Stimulated activated naive CD8-positive, alpha-beta T cell treated with anti-CD3 and anti-CD28 coated beads, Interleukin-15, Interleukin-2, amounts not matched to agents 100 U/mL and 50 U/mL, for 24 hours (primary cell): ENCODE measurements around the gene MLLT10.
"Not testable (repeated sequence)": the region's sequence is repeated elsewhere in the genome, so short reads cannot be mapped to it uniquely, and the experiment has no call there.

Source experiments
- ATAC-seq: fragments of 150-1000 bp; cut with Tn5 transposase; one replicate; pipeline ENCODE4 v1.10.0; 2021
- DNase-seq: peaks from one replicate; pipeline ENCODE4 v3.0.0; 2021

MLLT10 gene

GRCh38 chr10:21581421-21581834 lies 47.4 kb downstream of the MLLT10 start:
- ATAC-seq (peak; percentile 94), DNase-seq (peak; percentile 7)

DNA sequence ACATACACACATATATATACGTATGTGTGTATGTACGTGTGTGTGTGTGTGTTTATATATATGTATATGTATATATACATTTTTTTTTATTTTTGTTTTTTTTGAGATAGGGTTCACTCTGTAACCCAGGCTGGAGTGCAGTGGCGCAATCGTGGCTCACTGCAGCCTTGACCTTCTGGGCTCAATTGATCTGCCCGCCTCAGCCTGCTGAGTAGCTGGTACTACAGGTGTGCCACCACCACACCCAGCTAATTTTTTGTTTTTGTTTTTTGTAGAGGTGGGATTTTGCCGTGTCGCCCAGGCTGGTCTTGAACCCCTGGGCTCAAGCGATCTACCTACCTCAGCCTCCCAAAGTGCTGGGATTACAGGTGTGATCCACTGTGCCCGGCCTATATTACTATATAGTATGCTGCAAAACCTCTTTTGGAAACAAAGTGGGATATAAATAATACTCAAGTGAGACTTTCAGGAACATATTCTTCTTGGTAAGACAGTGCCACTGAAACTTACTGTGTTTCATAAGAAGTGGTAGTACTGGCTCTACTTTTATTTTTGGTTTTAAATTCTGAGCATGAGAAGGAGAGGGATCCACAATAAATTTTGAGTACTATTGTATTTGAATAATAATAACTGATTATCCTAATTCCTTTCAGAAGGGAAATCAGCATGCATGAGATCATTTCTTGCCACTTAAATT lies 51.0 kb downstream of the MLLT10 start:
- DNase-seq (no peak), ATAC-seq (no peak)

DNA sequence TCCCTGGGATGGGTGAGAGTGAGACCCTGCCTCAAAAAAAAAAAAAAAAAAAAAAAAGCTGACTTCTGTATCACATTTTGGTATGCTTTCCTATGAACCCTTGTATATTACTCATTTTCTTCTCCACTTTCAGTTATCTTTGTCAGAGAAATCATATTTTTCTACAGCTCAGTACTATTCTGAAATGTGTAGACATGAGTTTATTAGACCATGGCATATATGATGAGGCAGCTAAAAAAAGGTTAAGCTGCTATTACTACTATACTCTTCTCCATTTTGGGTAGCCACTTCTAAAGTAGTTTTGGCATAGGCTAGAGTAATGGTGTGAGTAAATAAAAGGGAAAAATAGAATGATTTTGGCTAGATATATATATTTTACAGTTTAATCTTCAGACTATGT lies 53.4 kb downstream of the MLLT10 start:
- no peak for ATAC-seq
- no peak for DNase-seq

GRCh38 chr10:21588159-21588558 lies 54.1 kb downstream of the MLLT10 start:
- DNase-seq, ATAC-seq: not testable (repeated sequence)

DNA sequence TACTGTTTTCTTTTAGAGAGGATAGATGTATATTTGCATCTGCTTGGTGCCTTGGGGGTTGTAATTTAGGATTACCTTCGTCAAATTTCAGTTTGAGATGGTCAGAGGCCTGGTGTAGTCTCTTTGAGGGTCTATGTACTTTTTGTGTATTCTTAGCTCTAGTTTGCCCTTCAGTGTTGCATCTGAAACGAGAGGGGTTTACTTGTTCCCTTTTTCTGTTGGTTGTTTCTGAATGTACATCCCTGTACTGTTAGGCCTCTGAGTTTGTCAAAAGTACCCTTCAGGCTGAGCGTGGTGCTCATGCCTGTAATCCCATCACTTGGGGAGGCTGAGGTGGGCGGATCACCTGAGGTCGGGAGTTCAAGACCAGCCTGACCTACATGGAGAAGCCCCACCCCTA lies 60.0 kb downstream of the MLLT10 start:
- no peak for DNase-seq
- ATAC-seq, result no peak

DNA sequence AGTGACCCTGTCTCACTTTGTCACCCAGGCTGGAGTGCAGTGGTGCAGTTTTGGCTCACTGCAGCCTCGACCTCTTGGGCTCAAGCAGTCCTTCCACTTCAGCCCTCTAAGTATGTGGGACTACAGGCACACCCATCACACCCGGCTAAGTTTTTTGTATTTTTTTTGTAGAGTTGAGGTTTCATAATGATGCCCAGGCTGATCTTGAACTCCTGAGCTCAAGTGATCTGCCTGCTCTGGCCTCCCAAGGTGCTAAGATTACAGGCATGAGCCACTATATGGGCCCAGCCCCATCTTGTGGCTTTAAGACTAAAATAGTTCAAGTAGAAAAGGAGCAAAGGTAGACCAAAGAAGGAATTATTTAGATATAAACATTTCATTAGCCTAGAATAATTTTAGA lies 65.5 kb downstream of the MLLT10 start:
- DNase-seq, result no peak
- ATAC-seq, result no peak

GRCh38 chr10:21600804-21601433 lies 66.9 kb downstream of the MLLT10 start:
- DNase-seq, result no peak

DNA sequence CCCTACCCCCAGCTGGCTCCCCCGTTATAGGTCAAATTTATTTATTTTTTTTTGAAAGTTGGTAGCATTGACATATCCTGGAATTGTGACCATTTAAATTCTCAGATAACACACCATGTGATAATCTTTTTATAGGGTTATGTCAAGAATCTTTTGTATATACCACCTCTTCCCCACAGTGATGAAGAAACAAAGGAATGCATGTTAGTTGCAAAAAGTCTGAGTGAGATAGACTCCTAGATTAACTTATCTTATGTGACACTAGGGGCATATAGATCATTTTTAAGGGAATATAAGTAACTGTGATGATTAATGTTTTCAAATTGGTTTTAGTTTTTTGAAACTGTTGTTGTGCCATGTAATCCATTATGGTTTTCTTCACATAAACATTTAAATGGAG lies 68.3 kb downstream of the MLLT10 start:
- ATAC-seq (no peak), DNase-seq (no peak)

More at GRCh38 chr10:21600804-21601433, 66.9 kb downstream of the MLLT10 start:
- no peak for ATAC-seq

DNA sequence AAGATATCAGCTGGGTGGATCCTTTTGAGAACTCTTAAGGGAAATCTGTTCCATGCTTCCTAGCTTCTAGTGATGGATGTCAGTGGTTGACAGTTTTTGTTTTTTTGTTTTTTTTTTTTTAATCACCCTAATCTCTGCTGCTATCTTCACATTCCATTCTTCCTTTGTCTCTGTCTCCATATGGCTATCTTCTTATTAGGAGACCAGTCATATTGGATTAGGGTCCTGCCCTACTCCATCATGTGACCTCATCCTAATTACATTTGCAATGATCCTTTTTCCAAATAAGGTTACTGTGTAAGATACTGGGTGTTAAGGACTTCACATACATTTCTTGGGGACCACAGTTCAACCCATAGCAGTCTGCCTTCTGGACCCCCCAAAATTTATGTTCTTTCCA lies 69.7 kb downstream of the MLLT10 start:
- DNase-seq, result no peak
- ATAC-seq, result no peak

DNA sequence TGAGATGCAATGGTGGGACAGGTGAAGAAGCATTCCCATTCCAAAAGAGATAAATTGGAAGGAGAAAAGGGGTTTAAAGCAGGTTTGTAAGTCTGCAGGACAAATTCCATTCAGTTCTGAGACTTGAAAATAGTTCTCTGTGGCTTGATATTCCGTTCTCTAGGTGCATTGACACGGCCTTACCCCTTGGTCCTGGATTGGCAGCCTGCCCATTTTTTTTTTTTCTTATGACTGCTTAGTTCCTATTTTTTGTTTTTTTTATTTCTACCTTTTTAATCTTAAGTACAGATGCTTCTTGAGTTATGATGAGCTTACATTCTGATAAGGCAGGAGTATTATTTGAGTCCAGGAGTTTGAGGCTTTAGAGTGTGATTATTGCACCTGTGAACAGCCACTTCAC lies 70.6 kb downstream of the MLLT10 start:
- DNase-seq, result no peak

GRCh38 chr10:21607907-21608306 lies 73.9 kb downstream of the MLLT10 start:
- no peak for ATAC-seq
- DNase-seq, result no peak

More for the DNA sequence above, 70.6 kb downstream of the MLLT10 start:
- ATAC-seq, result no peak

DNA sequence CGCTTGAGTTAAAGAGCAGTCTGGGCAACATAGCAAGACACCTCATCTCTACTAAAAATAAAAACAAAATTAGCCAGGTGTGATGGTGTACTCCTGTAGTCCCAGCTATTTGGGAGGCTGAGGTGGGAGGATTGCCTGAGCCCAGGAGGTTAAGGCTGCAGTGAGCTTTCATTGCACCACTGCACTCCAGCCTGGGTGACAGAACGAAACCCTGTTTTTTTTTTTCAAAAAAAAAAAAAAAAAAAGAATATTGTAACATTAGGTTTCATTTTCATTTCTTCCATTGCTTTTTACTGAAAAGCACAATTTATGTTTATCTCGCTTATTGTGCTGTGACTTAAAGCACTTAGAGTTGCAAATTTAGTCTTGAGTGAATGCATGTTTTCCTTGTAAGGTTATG lies 80.0 kb downstream of the MLLT10 start:
- ATAC-seq, result no peak
- no peak for DNase-seq

DNA sequence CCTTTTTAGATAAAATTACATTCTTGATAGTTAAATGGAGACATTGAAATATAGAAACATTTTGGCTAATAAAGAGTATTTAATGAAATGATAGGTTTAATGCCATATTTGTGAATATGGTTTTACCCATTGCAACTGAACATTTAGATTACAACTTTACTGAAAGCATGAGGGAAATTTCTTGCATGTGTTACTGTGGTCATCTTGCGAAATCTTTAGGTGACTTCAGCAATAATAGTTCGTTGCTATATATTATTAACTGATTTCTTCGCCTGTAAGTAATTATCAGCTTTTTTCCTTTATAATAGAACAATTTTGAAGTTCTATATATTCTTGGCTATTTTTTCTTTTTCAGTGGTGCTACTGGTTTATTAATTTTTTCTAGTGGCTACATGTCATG lies 83.2 kb downstream of the MLLT10 start:
- DNase-seq (no peak), ATAC-seq (no peak)

DNA sequence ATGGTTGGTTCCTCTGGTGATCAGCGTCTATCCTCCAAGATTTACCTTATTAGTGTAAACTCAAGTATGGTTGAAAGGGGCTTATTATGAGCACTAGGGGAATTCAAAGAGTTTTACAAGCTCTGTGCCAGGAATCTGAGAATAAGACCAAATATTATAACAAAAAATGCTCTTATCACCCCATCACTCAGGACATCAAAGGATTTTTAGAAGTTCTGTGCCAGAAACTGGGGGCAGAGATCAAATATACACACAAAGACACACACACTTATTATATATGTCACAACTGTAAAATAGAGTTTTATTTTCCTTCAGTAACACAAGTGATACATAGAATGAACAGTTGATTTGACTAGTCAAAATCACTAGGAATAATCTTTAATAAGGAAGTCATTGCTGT lies 89.3 kb downstream of the MLLT10 start:
- no peak for ATAC-seq

GRCh38 chr10:21624421-21624820 lies 90.4 kb downstream of the MLLT10 start:
- DNase-seq, ATAC-seq: not testable (repeated sequence)

More for the DNA sequence above, 89.3 kb downstream of the MLLT10 start:
- DNase-seq, result no peak

- ATAC-seq (no peak), DNase-seq (no peak)
These were observed 90.9 kb downstream of the MLLT10 start for GRCh38 chr10:21624951-21625350.

GRCh38 chr10:21625623-21626229 lies 91.7 kb downstream of the MLLT10 start:
- DNase-seq, result no peak
- ATAC-seq, result no peak

DNA sequence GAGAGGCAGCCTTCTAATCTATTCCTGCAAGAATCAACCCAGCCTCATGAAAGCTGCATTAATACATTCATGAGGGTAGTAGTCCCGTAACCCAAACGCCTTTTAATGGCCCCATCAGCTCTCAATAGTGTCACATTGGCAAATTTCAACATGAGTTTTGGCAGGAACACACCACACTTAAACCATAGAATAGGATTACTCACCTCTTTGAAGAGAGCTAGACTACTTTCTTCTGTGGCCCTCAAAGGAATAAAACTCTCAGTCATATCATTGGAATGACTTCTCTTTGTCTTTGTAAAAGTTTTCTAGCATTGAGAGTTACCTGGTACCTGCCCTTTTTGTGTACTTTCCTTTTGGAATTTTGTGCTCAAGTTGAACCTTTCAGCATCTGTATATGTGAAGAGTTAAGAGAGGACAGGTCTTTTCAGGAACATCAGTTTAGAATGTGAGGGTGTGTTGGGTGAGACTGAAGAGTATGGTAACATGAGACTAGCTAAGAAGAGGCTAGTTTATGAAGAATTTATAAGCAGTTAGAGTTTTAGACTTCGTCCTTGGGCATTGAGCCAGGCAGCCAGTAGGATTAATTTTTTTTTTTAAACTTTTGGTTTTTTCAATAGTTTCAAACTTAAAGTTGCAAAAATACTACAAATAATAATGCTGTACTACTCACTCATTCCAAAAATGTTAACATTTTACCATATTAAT lies 92.6 kb downstream of the MLLT10 start:
- DNase-seq (no peak), ATAC-seq (no peak)

DNA sequence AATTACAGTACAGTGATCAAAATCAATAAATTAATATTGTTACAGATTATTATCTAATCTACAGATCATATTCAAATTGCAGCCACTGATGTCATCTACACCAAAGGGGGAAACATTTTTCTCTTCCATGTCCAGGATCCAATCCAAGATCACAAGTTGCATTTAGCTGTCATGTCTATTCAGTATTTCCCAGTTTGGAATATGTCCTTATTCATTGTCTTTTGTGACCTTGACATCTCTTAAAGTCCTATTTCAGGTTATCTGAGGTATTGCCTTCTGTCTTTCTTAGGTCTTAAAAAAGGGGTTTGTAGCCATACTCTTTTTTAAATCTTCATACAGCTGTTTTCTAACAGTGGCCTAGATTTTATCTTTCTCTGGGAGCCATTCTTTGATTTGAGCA lies 93.3 kb downstream of the MLLT10 start:
- ATAC-seq (no peak), DNase-seq (no peak)

DNA sequence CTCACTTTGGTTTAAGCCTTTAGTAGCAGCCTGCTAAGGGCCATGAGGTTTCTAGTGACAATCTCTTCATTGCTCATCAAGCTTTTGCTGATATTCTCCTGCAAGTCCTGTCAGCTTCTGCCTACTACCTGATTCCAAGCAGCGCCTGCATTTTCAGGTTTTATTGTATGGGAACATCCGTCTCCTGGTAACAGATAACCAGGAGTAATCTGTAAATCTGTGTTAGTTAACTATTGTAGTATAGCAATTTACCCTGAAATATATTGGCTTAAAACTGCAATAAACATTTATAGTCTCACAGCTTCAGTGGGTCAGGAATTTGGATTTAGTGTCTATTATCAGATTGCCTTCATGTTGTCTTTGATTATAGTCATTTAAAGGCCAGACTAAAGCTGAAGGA lies 94.0 kb downstream of the MLLT10 start:
- ATAC-seq, result no peak
- DNase-seq, result no peak

- ATAC-seq, DNase-seq: not testable (repeated sequence)
These were observed 94.6 kb downstream of the MLLT10 start for GRCh38 chr10:21628645-21629044.

DNA sequence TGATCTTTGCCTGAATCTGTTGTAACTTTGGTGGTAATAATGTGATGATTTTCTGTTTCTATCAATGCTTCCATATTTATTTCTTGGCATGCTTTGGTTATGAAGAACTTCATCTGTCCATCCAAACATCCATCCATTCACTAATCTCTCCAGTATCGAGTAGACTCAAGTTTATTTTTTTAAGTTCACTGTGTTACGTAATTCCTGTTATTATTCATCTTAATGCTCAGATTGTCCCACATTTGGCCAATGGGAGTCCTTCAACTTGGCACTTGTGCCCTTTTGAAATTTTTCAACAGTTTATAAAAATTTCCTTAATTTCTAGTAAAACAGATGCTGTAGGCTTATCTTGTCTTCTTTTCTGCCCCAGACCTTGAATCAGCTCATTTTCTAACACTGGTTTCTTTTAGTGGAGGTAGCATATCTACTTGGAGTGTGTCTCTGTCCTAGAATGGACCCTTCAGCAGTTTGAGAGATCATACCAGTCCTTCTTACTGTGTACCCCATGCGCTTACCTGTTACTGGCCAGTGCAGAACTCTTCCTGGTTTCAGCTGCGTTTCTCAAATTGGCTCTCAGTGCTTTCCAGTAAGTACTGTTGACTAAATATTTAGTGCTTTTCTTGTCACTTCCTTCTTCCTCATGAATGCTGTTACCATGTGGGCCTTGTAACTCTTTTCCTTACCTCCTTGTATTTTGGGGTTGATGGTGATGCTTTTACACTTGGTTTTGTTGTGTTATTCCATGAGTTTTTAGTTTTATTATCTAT lies 100.8 kb downstream of the MLLT10 start:
- ATAC-seq (no peak), DNase-seq (no peak)
